CD4-positive, alpha-beta T cell treated with Interleukin-4 for 1 hour (primary cell): Measurements from ENCODE around the gene TNNT3.
A peak's percentile ranks its signal among the peaks of the same experiment; 100 is the strongest.
"Not testable (repeated sequence)": the region's sequence is repeated elsewhere in the genome, so short reads cannot be mapped to it uniquely, and the experiment has no call there.

ENCODE experiments used
- DNase-seq, 2 donors: peaks; one replicate each; pipeline ENCODE4 v3.0.0-alpha.2; 2020 to 2022

TNNT3 gene

GRCh38 chr11:1919391-1920127 is at the start of gene TNNT3:
TSS of gene TNNT3 (plus strand) at chr11:1919703. CDS start at chr11:1922875, 3,172 bp downstream.
- DNase-seq: no peak

GRCh38 chr11:1870326-1870696 is 49.2 kb upstream of the TNNT3 start:
- DNase-seq: no peak

GRCh38 chr11:1870721-1871466 is 48.6 kb upstream of the TNNT3 start:
- peak; percentile 39 to 55 for DNase-seq

DNA sequence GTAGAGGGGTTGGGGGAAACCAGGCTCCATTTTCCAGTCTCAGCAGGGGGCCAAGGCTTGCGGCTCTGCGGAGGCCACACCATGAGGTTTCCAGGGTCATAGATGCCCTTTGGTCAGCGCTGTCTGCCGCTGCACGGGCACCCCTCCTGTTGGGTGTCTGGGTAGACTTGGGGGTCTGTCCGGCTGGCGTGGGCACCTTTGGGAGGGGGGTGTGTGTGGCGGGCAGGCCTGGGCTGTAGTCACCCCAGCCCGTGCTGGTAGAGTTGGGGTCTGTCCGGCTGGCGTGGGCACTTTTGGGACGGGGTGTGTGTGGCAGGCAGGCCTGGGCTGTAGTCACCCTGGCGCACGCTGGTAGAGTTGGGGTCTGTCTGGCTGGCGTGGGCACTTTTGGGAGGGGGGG is 48.0 kb upstream of the TNNT3 start:
- DNase-seq: no peak

DNA sequence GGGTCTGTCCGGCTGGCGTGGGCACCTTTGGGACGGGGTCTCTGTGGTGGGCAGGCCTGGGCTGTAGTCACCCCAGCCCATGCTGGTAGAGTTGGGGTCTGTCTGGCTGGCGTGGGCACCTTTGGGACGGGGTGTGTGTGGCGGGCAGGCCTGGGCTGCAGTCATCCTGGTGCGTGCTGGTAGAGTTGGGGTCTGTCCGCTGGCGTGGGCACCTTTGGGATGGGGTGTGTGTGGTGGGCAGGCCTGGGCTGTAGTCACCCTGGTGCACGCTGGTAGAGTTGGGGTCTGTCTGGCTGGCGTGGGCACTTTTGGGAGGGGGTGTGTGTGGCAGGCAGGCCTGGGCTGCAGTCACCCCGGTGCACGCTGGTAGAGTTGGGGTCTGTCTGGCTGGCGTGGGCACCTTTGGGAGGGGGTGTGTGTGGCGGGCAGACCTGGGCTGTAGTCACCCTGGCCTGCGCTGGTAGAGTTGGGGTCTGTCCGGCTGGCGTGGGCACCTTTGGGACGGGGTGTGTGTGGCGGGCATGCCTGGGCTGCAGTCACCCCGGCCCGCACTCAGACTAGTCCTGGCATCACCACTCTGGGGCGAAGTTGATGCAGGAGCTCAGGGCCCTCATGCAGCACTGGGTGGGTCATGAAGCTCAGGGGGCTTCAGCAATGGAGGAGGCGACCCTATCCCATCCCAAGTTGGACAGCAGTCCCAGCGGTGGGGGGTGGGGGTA is 47.1 kb upstream of the TNNT3 start:
- DNase-seq: no peak

DNA sequence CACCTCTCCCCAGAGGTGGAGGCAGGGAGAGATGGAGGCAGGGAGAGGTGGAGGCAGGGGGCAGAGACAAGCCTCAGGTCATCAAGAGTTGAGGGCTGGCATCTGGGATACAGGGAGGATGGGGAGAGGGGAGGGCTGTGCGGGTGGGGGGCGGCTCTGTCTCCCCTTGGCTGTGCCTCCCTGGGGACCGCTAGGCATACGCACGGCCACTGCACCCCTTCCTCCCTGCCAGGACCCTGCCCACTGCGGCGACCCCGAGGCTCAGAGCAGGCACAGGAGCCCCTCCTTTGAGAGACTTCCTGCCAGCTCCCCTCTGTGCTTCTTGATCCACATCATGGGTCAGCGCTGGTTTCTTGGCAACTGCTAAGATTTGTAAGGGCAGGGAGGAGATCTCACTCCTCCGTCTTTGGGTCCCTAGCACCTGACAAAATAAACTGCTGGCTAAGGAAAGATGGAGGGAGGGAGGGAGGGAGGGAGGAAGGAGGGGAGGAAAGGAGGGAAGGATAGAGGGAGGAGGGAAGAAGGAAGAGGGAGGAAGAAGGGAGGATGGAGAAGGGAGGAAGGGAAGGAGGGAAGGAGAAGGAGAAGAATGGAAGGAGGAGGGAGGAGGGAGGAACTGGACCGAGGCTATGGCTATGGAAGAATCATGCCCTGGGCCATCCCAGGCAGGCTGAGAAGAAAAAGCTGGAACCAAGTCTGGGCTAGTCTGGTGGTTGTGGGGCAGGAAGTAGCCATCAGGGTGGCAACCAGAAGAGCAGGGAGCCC is 46.3 kb upstream of the TNNT3 start:
- no peak for DNase-seq

- DNase-seq: not testable (repeated sequence)
Measured at GRCh38 chr11:1873813-1874150, 45.7 kb upstream of the TNNT3 start.

DNA sequence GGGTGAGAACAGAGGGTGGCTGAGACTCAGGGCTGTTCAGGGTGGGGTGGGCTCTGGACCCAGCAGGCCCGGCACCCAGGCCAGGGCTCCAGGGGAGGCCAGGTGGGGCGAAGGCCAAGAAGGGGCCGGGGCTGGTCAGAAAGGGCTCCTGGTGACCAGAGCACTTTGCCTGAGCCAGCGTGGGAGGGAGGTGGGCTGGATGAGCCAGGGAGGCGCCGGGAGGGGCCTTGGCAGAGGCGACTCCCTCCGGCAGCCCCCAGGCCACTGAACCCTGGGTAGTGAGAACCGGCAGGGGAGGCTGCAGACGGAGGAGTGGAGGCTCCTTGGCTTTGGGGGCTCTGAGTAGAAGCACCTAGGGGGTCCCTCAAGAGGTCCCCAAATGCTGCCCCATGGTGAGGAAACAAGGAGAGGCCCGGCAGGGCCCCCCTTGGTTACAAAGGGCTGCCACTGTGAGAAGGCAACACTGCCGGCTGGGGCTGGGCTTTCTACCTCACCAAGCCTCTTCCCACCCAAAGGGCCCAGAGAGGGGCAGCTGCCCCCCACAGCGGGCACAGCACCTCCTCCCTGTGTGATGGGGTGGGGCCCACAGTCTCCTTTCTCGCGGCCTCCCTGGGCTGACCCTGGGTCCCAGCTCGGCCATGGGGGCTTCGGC is 44.9 kb upstream of the TNNT3 start:
- not testable (repeated sequence) for DNase-seq

DNA sequence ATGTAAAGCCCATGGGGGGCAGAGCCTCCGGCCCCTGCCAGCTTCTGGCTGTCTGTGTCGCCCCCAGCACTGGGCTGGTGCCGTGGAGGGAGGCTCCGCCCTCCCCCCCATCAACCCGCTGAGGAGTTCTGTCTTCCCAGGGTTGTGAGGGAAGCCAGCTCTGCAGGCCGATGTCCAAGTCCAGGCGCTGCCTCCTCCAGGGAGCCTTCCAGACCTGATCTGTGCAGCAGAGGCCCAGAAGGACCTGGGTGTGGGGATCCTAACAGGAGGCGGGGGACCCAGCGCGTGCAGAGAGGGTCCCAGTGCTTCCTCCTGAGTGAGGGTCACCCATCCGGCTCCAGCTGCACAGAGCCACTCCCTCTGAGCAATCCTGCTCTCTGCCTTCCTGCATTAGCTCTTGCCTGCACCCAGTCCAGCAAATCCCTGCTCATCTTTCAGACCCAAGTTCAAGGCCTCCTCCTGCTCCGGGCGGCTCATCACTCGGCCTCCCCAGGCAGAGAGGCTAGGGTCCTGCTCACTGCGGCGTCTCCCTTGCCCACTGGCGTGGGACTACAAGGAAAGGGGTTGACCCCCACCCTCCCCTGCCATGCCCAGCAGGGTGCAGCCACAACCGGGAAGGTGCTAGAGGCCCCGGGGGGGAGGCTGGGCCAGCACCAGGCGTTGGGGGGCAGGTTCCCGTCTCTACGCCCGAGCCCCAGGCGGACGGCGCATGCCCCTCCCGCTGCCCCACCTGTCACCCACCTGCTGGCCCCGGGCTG is 44.2 kb upstream of the TNNT3 start:
- DNase-seq: no peak

DNA sequence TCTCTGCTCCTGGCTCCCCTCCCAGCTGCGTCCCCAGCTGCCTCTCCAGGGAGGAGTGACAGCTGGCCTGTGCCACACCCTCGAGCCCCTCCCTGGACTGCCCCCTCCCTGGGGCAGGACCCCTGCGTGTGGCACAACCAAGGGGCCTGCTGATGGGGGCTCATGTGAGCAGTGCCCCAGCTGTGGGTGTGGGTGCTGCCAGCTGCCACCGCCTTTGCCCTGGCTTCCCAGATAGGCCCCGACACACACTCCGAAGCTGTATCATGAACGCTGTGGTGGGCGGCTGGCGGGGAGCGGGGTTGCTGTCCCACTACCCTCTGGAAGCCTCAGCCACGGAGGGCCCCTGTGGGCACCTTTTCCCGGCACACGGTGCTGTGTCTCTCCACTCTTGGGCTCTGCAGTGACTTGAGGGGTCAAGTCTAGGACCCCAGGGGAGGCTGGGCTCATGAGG is 43.6 kb upstream of the TNNT3 start:
- DNase-seq: not testable (repeated sequence)

GRCh38 chr11:1876361-1877063 is 43.0 kb upstream of the TNNT3 start:
- no peak for DNase-seq

DNA sequence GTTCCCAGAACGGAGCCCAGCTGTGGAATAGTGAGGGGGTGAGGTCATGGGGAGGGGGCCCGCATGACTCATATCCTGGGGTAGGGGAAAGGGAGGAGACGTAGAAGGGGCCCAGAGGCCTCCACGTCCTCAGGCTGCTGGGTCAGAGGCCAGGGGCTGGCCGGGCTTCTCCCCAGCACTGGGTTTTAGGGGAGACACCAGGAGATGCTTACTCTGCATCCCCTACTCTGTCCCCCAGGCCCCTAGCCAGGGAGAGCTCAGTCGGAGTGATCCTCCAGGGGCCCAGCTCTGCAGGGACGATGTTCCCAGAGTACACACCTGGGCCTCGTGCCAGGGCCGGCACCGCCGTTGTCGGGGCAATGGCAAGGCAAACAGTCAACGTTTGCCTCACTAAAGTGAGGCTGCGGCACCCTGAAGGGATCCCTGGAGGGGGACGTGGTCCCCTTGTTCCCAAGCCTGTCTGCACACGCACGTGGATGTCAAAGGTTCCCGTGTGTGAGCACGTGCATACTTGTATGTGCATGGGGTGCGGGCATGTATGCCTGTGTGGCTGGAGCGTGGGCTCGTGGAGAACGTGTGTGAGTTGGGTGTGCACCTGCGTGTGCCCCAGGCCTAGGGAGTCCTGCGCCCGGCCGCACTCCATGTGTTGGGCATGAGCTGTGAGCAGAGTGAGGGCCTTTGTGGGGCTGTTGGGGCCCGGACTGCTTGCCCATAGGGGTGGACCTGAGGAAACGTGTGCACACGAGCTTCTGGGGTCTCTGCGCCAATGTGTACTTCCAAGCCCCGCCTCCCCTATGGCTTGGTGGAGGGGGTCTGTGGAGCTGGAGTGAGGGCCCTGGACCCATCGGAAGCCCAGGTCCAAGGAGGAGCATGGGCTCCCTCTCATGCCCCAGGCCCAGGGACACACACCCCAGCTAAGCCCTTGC is 42.0 kb upstream of the TNNT3 start:
- DNase-seq: no peak

- no peak for DNase-seq
Measured at GRCh38 chr11:1878137-1879031, 41.1 kb upstream of the TNNT3 start.

- DNase-seq: no peak
Measured at GRCh38 chr11:1879342-1879940, 40.1 kb upstream of the TNNT3 start.

DNA sequence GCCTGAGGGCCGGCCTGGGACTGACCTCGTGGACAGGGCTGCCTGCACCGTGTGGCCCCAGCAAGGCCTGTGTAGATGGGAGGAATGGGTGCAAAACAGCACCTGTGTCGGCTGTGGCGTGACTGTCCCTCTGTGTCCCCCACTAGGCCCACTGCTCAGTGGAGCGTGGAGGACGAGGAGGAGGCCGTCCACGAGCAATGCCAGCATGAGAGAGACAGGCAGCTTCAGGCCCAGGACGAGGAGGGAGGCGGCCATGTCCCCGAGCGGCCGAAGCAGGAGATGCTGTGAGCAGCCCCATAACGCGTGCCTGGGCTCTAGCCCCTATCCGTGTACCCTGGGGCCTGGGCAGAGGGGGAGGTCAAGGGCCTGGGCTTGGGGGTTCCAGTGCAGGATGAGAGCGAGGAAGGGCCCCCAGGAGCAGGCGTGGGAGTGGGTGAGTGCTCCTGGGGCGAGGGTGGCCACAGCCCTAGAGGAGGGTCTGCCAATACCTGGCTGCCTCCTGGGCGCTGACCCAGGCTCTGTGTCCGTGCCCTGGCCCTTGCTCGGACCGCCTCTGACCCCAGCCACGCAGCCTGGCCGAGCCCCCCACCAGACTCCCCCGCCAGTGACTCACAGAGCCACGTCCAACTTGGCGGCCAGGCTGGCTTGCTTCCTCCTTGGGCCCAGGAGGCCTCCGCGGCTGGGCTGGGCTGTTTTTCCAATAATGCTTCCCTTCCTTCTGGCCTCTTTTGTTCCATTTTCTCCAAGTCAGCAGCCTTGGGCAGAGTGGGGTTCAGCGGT is 39.4 kb upstream of the TNNT3 start:
- no peak for DNase-seq

GRCh38 chr11:1880746-1881441 is 38.6 kb upstream of the TNNT3 start:
- no peak for DNase-seq
